NCI-H2227 (cell line): Measurements from ENCODE around the gene UNC93B1.

Source experiments
- DNase-seq: peaks from one replicate; lab custom pipeline; 2025; ENCODE audit not compliant: unreplicated experiment; lab: John Stamatoyannopoulos, UW

UNC93B1 gene

GRCh38 chr11:68011051-68011943 is 7.4 kb upstream of the UNC93B1 start:
- DNase-seq = no peak

- DNase-seq = no peak
Observed at GRCh38 chr11:68010090-68011041, 6.5 kb upstream of the UNC93B1 start, which contains the start of gene ALDH3B1. ALDH3B1 (plus strand) TSS chr11:68010327; CDS start chr11:68015298, 4,971 bp downstream.

- no peak for DNase-seq
Observed at GRCh38 chr11:68009391-68010089, 5.6 kb upstream of the UNC93B1 start.

- DNase-seq = no peak
Observed at GRCh38 chr11:68008381-68009337, 4.8 kb upstream of the UNC93B1 start.

- DNase-seq = no peak
Observed at GRCh38 chr11:68007498-68008380, 3.8 kb upstream of the UNC93B1 start.

- no peak for DNase-seq
Observed at GRCh38 chr11:68006606-68007166, 2.8 kb upstream of the UNC93B1 start.

- DNase-seq = no peak
Observed at GRCh38 chr11:68004551-68005335, 846 bp upstream of the UNC93B1 start.

- peak; percentile 39 for DNase-seq
Observed at GRCh38 chr11:68002938-68003845, 705 bp downstream of the UNC93B1 start.

GRCh38 chr11:68002575-68002937 is 1.3 kb downstream of the UNC93B1 start:
- DNase-seq = no peak

GRCh38 chr11:67999704-68000103 is 4.2 kb downstream of the UNC93B1 start:
- no peak for DNase-seq

GRCh38 chr11:67999201-67999629 is 4.7 kb downstream of the UNC93B1 start:
- no peak for DNase-seq

- no peak for DNase-seq
Observed at GRCh38 chr11:67998150-67999045, 5.5 kb downstream of the UNC93B1 start.

- no peak for DNase-seq
Observed at GRCh38 chr11:67997475-67997921, 6.4 kb downstream of the UNC93B1 start.

- DNase-seq = no peak
Observed at GRCh38 chr11:67996622-67997474, 7.0 kb downstream of the UNC93B1 start.

GRCh38 chr11:67996051-67996450 is 7.8 kb downstream of the UNC93B1 start:
- no peak for DNase-seq
